ENCODE data around the gene HSPA1B.

DNA sequence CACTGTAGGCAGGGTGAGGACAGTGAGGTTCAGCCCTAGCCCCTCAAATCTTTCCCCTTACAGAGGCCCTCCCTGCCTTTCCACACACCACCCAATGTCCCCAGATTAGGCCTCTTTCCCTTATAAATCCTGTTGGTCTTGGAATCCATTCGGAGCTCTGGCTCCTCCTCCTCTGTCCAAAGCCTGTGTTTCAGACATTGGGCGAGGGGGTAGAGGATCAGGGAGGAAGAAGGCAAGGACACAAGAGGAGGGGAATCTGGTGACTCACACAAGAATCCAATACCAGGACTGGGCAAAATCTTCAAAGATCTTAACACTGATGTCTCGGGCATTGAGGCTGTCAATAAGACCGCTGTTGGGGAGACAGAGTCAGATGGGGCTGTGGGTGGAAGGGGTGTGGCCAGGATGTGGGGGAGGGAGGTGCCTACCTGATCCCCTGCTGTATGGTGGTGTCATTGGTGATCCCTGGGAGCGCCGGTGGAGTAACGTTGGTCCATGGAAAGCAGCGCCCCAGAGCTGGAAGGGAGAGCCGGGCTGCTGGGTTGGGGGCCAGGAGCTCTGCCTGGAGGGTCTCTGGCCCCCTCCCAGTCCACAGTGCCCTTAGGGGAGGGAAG lies 43.6 kb downstream of the HSPA1B start:
- no peak for TF ChIP-seq CTCF (conservative IDR thresholded peaks at IDR 0.05)
- no peak for TF ChIP-seq ZFX (IDR thresholded peaks at IDR 0.05)

All from C4-2B (cell line).